Heart left ventricle (tissue), 16 donors: Measurements from ENCODE around the gene POLD4. TPM values are rescaled to one million over a fixed set of nuclear protein-coding genes. Genes with fewer than 3 reads are reported as not detected.

Source experiments
- ATAC-seq, 4 donors: fragments of 200-7000 bp; cut with Tn5 transposase; one replicate each; pipeline ENCODE4 v1.9.1; 2020 to 2022; ENCODE audit warnings: moderate library complexity in 4 of 4, mild to moderate bottlenecking in 3 of 4, moderate number of reproducible peaks in 1 of 4
- DNase-seq, 5 donors: peaks; one replicate each; pipeline ENCODE4 v3.0.0-alpha.2; 2020
- H3K27ac ChIP-seq, 12 donors: fragments of 200-600 bp; sonication (generic) in 4 of 12; one replicate each; pipeline versions ENCODE4 v1.5.0 to v1.8.0; 2016 to 2022; ENCODE audit warnings: mild to moderate bottlenecking in 2 of 12
- H3K27me3 ChIP-seq, 9 donors: fragments of 200-600 bp; sonication (generic) in 2 of 9; one replicate each; pipeline versions ENCODE4 v1.5.1 to v1.8.0; 2016 to 2022; ENCODE audit warnings: mild to moderate bottlenecking in 3 of 9
- H3K36me3 ChIP-seq, 9 donors: fragments of 200-600 bp; sonication (generic) in 2 of 9; one replicate each; pipeline versions ENCODE4 v1.5.0 to v1.8.0; 2018 to 2022; ENCODE audit warnings: mild to moderate bottlenecking in 2 of 9
- H3K4me1 ChIP-seq, 12 donors: fragments of 200-600 bp; sonication (generic) in 4 of 12; one replicate each; pipeline versions ENCODE4 v1.5.0 to v1.8.0; 2016 to 2022; ENCODE audit warnings: mild to moderate bottlenecking in 3 of 12
- H3K4me3 ChIP-seq, 12 donors: fragments of 200-600 bp; sonication (generic) in 4 of 12; one replicate each; pipeline versions ENCODE4 v1.5.0 to v1.8.0; 2017 to 2022; ENCODE audit warnings: mild to moderate bottlenecking in 9 of 12, moderate library complexity in 4 of 12
- H3K9me3 ChIP-seq, 12 donors: fragments of 200-600 bp; sonication (generic) in 4 of 12; one replicate each; pipeline versions ENCODE4 v1.5.0 to v1.8.0; 2016 to 2022; ENCODE audit warnings: mild to moderate bottlenecking in 1 of 12
- CTCF ChIP-seq, 12 donors: fragments of 200-600 bp; sonication (generic) in 4 of 12; IDR thresholded peaks; one replicate each; pipeline versions ENCODE4 v1.5.0 to v1.8.0; 2018 to 2022; ENCODE audit warnings: antibody characterized with exemption in 12 of 12, mild to moderate bottlenecking in 5 of 12
- POLR2A ChIP-seq, 2 donors: fragments of 450-650 bp; IDR thresholded peaks; one replicate each; pipeline ENCODE4 v1.6.1; 2017; ENCODE audit warnings: antibody characterized with exemption in 2 of 2, mild to moderate bottlenecking in 2 of 2, moderate library complexity in 2 of 2
- WGBS, 4 donors: extraction: QIAGEN DNeasy Blood & Tissue Kit in 2 of 4; methylation state at CpG; one replicate each; pipeline versions ENCODE4 v1.1.5 to v1.1.7; 2013 to 2018; 5-methylcytosine and 5-hydroxymethylcytosine counted together
- intact Hi-C, 10 donors: fragments of 100-400 bp; cut with DNase I; formaldehyde crosslinking; loops; one replicate each; pipeline versions ENCODE4 v1.11.1 to v1.14.2; 2022
- polyA plus RNA-seq, 2 donors: library from polyadenylated mRNA; stranded (reverse); fragments of 200-250 nt; gene quantifications; one replicate each; pipeline ENCODE4 v1.2.3, GENCODE V29; 2013
- total RNA-seq, 9 donors: library from RNA; depleted of rRNA in 2 of 9; stranded (reverse); fragments of >200 nt in 2 of 9; fragmentation: NEBNext Ultra II Directional in 3 of 9; extraction: Animal tissue kit (Norgen Biotek cat#: 25700) in 3 of 9; gene quantifications; one replicate each; pipeline versions ENCODE4 v1.1.0 to v1.2.4, GENCODE V29; 2016 to 2023
- donor health status: ischemic (EF 13 %, LVEDD 7.1; RV severe dilation, severe dysfunction).
- donor health status: healthy with polysubstance abuse.
- donor health status: DM: no; HTN: yes; CAD: no.
- donor health status: DM: no; HTN: no; CAD: no.
- donor health status: ischemic (EF 25% LVEDD 6.9; RV normal size, moderate dysfunction).
- donor health status: ischemic (EF 25% LVEDD 5.7; RV mildly dilated, moderate dysfunction).
- donor health status: healthy.
- donor health status: DM: yes; HTN: yes; CAD: no.
- donor health status: ischemic (EF 35%, LVEDD 5.7; RV mildly dilated, moderate dysfunction).
- donor health status: nonischemic (EF 11% LVEDD 7.7; RV severe dilation, severe dysfunction).
- donor health status: DM: yes; HTN: yes; CAD: no.
- donor health status: PGD.
- donor health status: ischemic (EF 29% LVEDD 5.4; RV normal size, mild dysfunction).
- donor health status: nonischemic (EF 23%, LVEDD 6.1; RV moderate dilation, normal function).

The POLD4 gene
- total and polyA plus RNA-seq, 11 donors = 36.0 to 164 (median 59.1) TPM

- Histone ChIP-seq H3K27me3 (peaks cover 0 to 6% (median 0%) of the 10 kb centered on the region in 9 donors), H3K4me1 (peaks cover 0 to 44% (median 23%) of the 10 kb centered on the region in 12 donors), H3K4me3 (peak overlapping the region in 6 of 12 donors; percentile 71 to 84 (median 78)), H3K9me3 (no peaks in the 10 kb centered on the region), H3K27ac (peak overlapping the region in 7 of 12 donors; percentile 81 to 97 (median 92)), H3K36me3 (no peaks in the 10 kb centered on the region)
- ATAC-seq (no peak), DNase-seq (no peak)
- intact Hi-C loops = loop anchor here in 2 of 10 donors (2.0 kb wide), 1 partner anchor 18 kb away; no protein-coding TSS in a partner anchor
- TF ChIP-seq CTCF (IDR thresholded peaks at IDR 0.05) (no peak), POLR2A (IDR thresholded peaks at IDR 0.05) (no peak)
- 36 to 60% (median 48%) methylated on average over 7 to 9 of the region's 9 CpGs for WGBS, 4 donors
These were observed 21.4 kb upstream of the POLD4 start for GRCh38 chr11:67374571-67375281.

DNA sequence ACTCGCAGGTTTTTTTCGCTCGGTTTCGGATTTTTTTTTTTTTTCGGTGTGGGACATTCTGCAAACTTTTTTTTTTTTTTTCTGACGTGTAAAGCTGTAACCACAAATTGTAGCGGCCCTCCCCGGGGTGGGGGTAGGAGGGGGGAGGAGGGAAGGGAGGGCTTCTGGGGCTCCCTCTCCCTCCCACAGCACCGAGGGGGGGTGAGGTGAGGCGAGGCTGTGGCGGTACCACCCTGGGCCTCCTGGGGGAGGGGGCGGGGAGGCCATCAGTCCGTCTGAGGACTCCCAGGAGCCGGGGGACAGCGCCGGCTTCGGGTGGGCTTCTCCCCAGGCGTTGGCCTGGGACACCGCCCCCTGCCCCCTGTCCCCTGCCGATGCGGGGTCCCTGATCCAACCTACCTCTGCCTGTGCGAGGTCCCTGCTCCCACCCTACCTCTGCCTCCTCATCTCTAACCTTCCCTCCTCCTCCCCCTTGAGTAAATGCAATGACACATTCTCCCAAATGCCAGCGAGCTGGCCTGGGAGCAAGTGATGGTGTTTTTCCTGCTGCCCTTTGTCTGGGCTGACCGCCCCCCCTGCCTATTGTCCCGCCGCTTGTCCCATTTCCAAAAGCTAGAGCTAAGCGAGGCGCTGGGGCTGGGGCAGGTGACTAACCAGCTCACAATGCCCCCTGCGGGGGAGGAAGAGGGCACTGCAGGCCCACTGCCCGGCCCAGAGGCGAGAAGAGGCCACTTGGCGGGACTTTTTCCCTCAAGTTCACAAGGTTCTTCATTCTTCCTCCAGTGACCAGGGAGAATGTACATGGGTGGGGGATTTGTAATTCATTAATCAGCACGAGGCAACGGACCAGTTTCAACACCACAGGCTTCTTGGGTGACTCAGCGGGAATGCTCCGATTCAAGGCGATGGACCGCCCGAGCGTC lies 20.6 kb upstream of the POLD4 start:
- H3K9me3 ChIP-seq = no peaks in the 10 kb centered on the region
- intact Hi-C loops = loop anchor here in 3 of 10 donors (2.0 kb wide), 1 partner anchor 17 kb away; no protein-coding TSS in a partner anchor
- DNase-seq = peak; percentile 73 to 90 (median 77)
- WGBS, 4 donors = 9 to 18% (median 13%) methylated on average over 37 to 40 of the region's 40 CpGs
- peak overlapping the region; percentile 57 to 88 (median 78) for H3K4me3 ChIP-seq
- no peaks in the 10 kb centered on the region for H3K36me3 ChIP-seq
- H3K4me1 ChIP-seq = peaks cover 0 to 52% (median 23%) of the 10 kb centered on the region in 12 donors
- H3K27ac ChIP-seq = peak overlapping the region; percentile 81 to 97 (median 88)
- TF ChIP-seq POLR2A (IDR thresholded peaks at IDR 0.05) (peak in 1 of 2 donors; percentile 40), CTCF (IDR thresholded peaks at IDR 0.05) (peak; percentile 22 to 61 (median 42))
- peak; percentile 29 to 71 (median 66) for ATAC-seq
- H3K27me3 ChIP-seq = peaks cover 0 to 6% (median 0%) of the 10 kb centered on the region in 9 donors

- Histone ChIP-seq H3K9me3 (no peaks in the 10 kb centered on the region), H3K27ac (peak within 1 kb of the TSS; percentile 81 to 97 (median 88)), H3K27me3 (peaks cover 0 to 6% (median 0%) of the 10 kb centered on the region in 9 donors), H3K4me3 (peak within 1 kb of the TSS; percentile 57 to 88 (median 78)), H3K36me3 (no peaks in the 10 kb centered on the region), H3K4me1 (peaks cover 0 to 59% (median 23%) of the 10 kb centered on the region in 12 donors)
- DNase-seq (peak; percentile 73 to 88 (median 76)), ATAC-seq (peak in 3 of 4 donors; percentile 51 to 68 (median 65))
- 0 to 1% (median 1%) methylated on average over 27 to 75 of the region's 76 CpGs for WGBS, 4 donors
- intact Hi-C loops = loop anchor here in 1 of 10 donors (2.0 kb wide), 1 partner anchor 16 kb away; no protein-coding TSS in a partner anchor
- TF ChIP-seq POLR2A (IDR thresholded peaks at IDR 0.05) (peak in 1 of 2 donors; percentile 15), CTCF (IDR thresholded peaks at IDR 0.05) (no peak)
These were observed 19.8 kb upstream of the POLD4 start, which contains the start of gene CLCF1 for GRCh38 chr11:67372993-67373647. Gene CLCF1 (minus strand): TSS chr11:67373598. CDS start chr11:67373539, 59 bp downstream.
